GM19452 (cell line): Measurements from ENCODE around the gene SEPSECS.
A peak's percentile ranks its signal among the peaks of the same experiment; 100 is the strongest.

Source experiments
- ATAC-seq: cut with Tn5 transposase; IDR thresholded peaks from one replicate; pipeline ENCODE4 v1.9.1; 2021; ENCODE audit not compliant: unreplicated experiment

Gene SEPSECS

GRCh38 chr4:25159837-25160713 lies at the start of gene SEPSECS:
Gene SEPSECS, minus strand, starts transcription at chr4:25160449. Its CDS starts 80 bp downstream, at chr4:25160369.
- ATAC-seq, result peak; percentile 88

GRCh38 chr4:25209702-25210101 lies 49.5 kb upstream of the SEPSECS start:
- no peak for ATAC-seq

GRCh38 chr4:25207997-25208396 lies 47.7 kb upstream of the SEPSECS start:
- ATAC-seq, result no peak

- ATAC-seq, result no peak
These were observed 38.5 kb upstream of the SEPSECS start for GRCh38 chr4:25198713-25199112.

GRCh38 chr4:25190407-25190806 lies 30.2 kb upstream of the SEPSECS start:
- no peak for ATAC-seq

- no peak for ATAC-seq
These were observed 23.8 kb upstream of the SEPSECS start for GRCh38 chr4:25184056-25184455.

- no peak for ATAC-seq
These were observed 22.7 kb upstream of the SEPSECS start for GRCh38 chr4:25182937-25183336.

- peak; percentile 92 for ATAC-seq
These were observed 20.4 kb upstream of the SEPSECS start for GRCh38 chr4:25180524-25181131.

GRCh38 chr4:25178838-25179261 lies 18.6 kb upstream of the SEPSECS start:
- no peak for ATAC-seq

- no peak for ATAC-seq
These were observed 16.9 kb upstream of the SEPSECS start for GRCh38 chr4:25177147-25177546.

- ATAC-seq, result no peak
These were observed 14.4 kb upstream of the SEPSECS start for GRCh38 chr4:25174674-25175073.

GRCh38 chr4:25172961-25173915 lies 13.0 kb upstream of the SEPSECS start:
- ATAC-seq, result no peak

- no peak for ATAC-seq
These were observed 11.1 kb upstream of the SEPSECS start for GRCh38 chr4:25171201-25171865.

- ATAC-seq, result no peak
These were observed 9.2 kb upstream of the SEPSECS start for GRCh38 chr4:25169446-25169845.

- no peak for ATAC-seq
These were observed 5.7 kb upstream of the SEPSECS start for GRCh38 chr4:25165916-25166315.

GRCh38 chr4:25163196-25163595 lies 2.9 kb upstream of the SEPSECS start:
- no peak for ATAC-seq

GRCh38 chr4:25162566-25162965 lies 2.3 kb upstream of the SEPSECS start:
- no peak for ATAC-seq

- no peak for ATAC-seq
These were observed 1.3 kb upstream of the SEPSECS start for GRCh38 chr4:25161593-25161950.

- ATAC-seq, result peak; percentile 25
These were observed 704 bp upstream of the SEPSECS start for GRCh38 chr4:25160714-25161592.

GRCh38 chr4:25158817-25159216 lies 1.4 kb downstream of the SEPSECS start:
- no peak for ATAC-seq
